Upper lobe of left lung (tissue), 6 donors: ENCODE measurements around the gene TLL1. TPM values are rescaled to one million over a fixed set of nuclear protein-coding genes. Genes with fewer than 3 reads are reported as not detected.

Experiments
- ATAC-seq, 2 donors: fragments of 200-7000 bp; cut with Tn5 transposase; one replicate each; pipeline ENCODE4 v1.9.1; 2022; ENCODE audit warnings: mild to moderate bottlenecking in 2 of 2, moderate library complexity in 2 of 2; ENCODE audit not compliant: low FRiP score in 2 of 2
- DNase-seq, 2 donors: peaks; one replicate each; pipeline ENCODE4 v3.0.0-alpha.2; 2019 to 2020
- H3K27ac ChIP-seq, 4 donors: fragments of 200-600 bp; sonication (generic); one replicate each; pipeline ENCODE4 v1.5.1; 2016 to 2019
- H3K27me3 ChIP-seq, 4 donors: fragments of 200-600 bp; sonication (generic); one replicate each; pipeline ENCODE4 v1.5.1; 2017 to 2019
- H3K36me3 ChIP-seq, 4 donors: fragments of 200-600 bp; sonication (generic); one replicate each; pipeline ENCODE4 v1.5.1; 2016 to 2019
- H3K4me1 ChIP-seq, 4 donors: fragments of 200-600 bp; sonication (generic); one replicate each; pipeline ENCODE4 v1.5.1; 2018 to 2019
- H3K4me3 ChIP-seq, 4 donors: fragments of 200-600 bp; sonication (generic); one replicate each; pipeline ENCODE4 v1.5.1; 2017 to 2019; ENCODE audit warnings: mild to moderate bottlenecking in 2 of 4, moderate library complexity in 1 of 4
- H3K9me3 ChIP-seq, 4 donors: fragments of 200-600 bp; sonication (generic); one replicate each; pipeline ENCODE4 v1.5.1; 2018 to 2019
- CTCF ChIP-seq, 6 experiments: fragments of 450-650 bp in 4 of 6; fragments of 200-600 bp in 2 of 6; sonication (generic) in 2 of 6; IDR thresholded peaks; one replicate each; pipeline ENCODE4 v1.5.1; 2016 to 2019; ENCODE audit warnings: antibody characterized with exemption in 6 of 6
- EP300 ChIP-seq, 4 donors: sonication (generic); formaldehyde crosslinking; IDR thresholded peaks; one replicate each; pipeline ENCODE4 v1.5.1; 2017; ENCODE audit warnings: antibody characterized with exemption in 4 of 4, control low read depth in 2 of 4
- POLR2A ChIP-seq, 4 donors: fragments of 450-650 bp; IDR thresholded peaks; one replicate each; pipeline ENCODE4 v1.5.1; 2016 to 2017; ENCODE audit warnings: antibody characterized with exemption in 4 of 4, mild to moderate bottlenecking in 2 of 4
- POLR2AphosphoS5 ChIP-seq, 2 donors: sonication (generic); formaldehyde crosslinking; IDR thresholded peaks; one replicate each; pipeline ENCODE4 v1.5.1; 2017; ENCODE audit warnings: antibody characterized with exemption in 2 of 2
- WGBS, 2 donors: methylation state at CpG; one replicate each; pipeline ENCODE4 v1.1.5; 2017 to 2018; 5-methylcytosine and 5-hydroxymethylcytosine counted together
- total RNA-seq, 6 donors: library from RNA; depleted of rRNA in 4 of 6; stranded (reverse); fragments of >200 nt in 4 of 6; gene quantifications; one replicate each; pipeline versions ENCODE4 v1.1.0 to v1.2.1, GENCODE V29; 2016 to 2021
- donor health status: DM: no; HTN: no; CAD: no; lungs with moderate emphysema.
- donor health status: DM: no; HTN: yes; CAD: no; lungs with severe emphysema.

Gene TLL1
- total RNA-seq, 6 donors from 2014 or later, result 1.9 to 8.4 (median 3.1) TPM

- Histone ChIP-seq H3K36me3 (no peaks in the 10 kb centered on the region), H3K27ac (no peak overlapping the region), H3K4me3 (no peak overlapping the region), H3K4me1 (no peaks in the 10 kb centered on the region), H3K9me3 (no peaks in the 10 kb centered on the region), H3K27me3 (no peaks in the 10 kb centered on the region)
- no peak for TF ChIP-seq POLR2A (IDR thresholded peaks at IDR 0.05)
- no peak for TF ChIP-seq EP300 (IDR thresholded peaks at IDR 0.05)
- no peak for TF ChIP-seq POLR2AphosphoS5 (IDR thresholded peaks at IDR 0.05)
- no peak for TF ChIP-seq CTCF (IDR thresholded peaks at IDR 0.05)
- DNase-seq (no peak), ATAC-seq (no peak)
Observed at GRCh38 chr4:166064721-166065120, 191.7 kb downstream of the TLL1 start.

- DNase-seq, result no peak
- ATAC-seq, result no peak
- Histone ChIP-seq H3K27me3 (no peaks in the 10 kb centered on the region), H3K9me3 (no peaks in the 10 kb centered on the region), H3K36me3 (no peaks in the 10 kb centered on the region), H3K27ac (no peak overlapping the region), H3K4me3 (no peak overlapping the region), H3K4me1 (no peaks in the 10 kb centered on the region)
- no peak for TF ChIP-seq CTCF (IDR thresholded peaks at IDR 0.05)
- TF ChIP-seq EP300 (IDR thresholded peaks at IDR 0.05), result no peak
- no peak for TF ChIP-seq POLR2AphosphoS5 (IDR thresholded peaks at IDR 0.05)
- TF ChIP-seq POLR2A (IDR thresholded peaks at IDR 0.05), result no peak
- 96 to 98% methylated on average over 2 of the region's 2 CpGs for WGBS, 2 donors
Observed at GRCh38 chr4:166065324-166065723, 192.3 kb downstream of the TLL1 start.

- ATAC-seq, result no peak
- WGBS, 2 donors, result 96 to 98% methylated on average over 1 of the region's 1 CpG
- H3K4me3 ChIP-seq, result no peak overlapping the region
Observed at GRCh38 chr4:166066936-166067335, 193.9 kb downstream of the TLL1 start.

GRCh38 chr4:166067915-166068314 is 194.9 kb downstream of the TLL1 start:
- Histone ChIP-seq H3K4me1 (no peaks in the 10 kb centered on the region), H3K9me3 (no peaks in the 10 kb centered on the region), H3K27ac (no peak overlapping the region), H3K27me3 (no peaks in the 10 kb centered on the region), H3K36me3 (no peaks in the 10 kb centered on the region), H3K4me3 (no peak overlapping the region)
- ATAC-seq (no peak), DNase-seq (no peak)
- TF ChIP-seq POLR2A (IDR thresholded peaks at IDR 0.05), result no peak
- no peak for TF ChIP-seq EP300 (IDR thresholded peaks at IDR 0.05)
- no peak for TF ChIP-seq POLR2AphosphoS5 (IDR thresholded peaks at IDR 0.05)
- TF ChIP-seq CTCF (IDR thresholded peaks at IDR 0.05), result no peak
- 70 to 81% methylated on average over 1 of the region's 1 CpG for WGBS, 2 donors

More at GRCh38 chr4:166066936-166067335, 193.9 kb downstream of the TLL1 start:
- H3K4me1 ChIP-seq, result no peaks in the 10 kb centered on the region
- H3K9me3 ChIP-seq, result no peaks in the 10 kb centered on the region
- no peak overlapping the region for H3K27ac ChIP-seq
- no peaks in the 10 kb centered on the region for H3K27me3 ChIP-seq
- TF ChIP-seq POLR2A (IDR thresholded peaks at IDR 0.05), result no peak
- no peak for TF ChIP-seq CTCF (IDR thresholded peaks at IDR 0.05)
- TF ChIP-seq POLR2AphosphoS5 (IDR thresholded peaks at IDR 0.05), result no peak
- TF ChIP-seq EP300 (IDR thresholded peaks at IDR 0.05), result no peak
- no peak for DNase-seq
- no peaks in the 10 kb centered on the region for H3K36me3 ChIP-seq

- Histone ChIP-seq H3K27ac (no peak overlapping the region), H3K27me3 (no peaks in the 10 kb centered on the region), H3K36me3 (no peaks in the 10 kb centered on the region), H3K4me3 (no peak overlapping the region), H3K4me1 (no peaks in the 10 kb centered on the region), H3K9me3 (no peaks in the 10 kb centered on the region)
- 86 to 92% methylated on average over 6 of the region's 6 CpGs for WGBS, 2 donors
- TF ChIP-seq POLR2A (IDR thresholded peaks at IDR 0.05), result no peak
- no peak for TF ChIP-seq EP300 (IDR thresholded peaks at IDR 0.05)
- no peak for TF ChIP-seq POLR2AphosphoS5 (IDR thresholded peaks at IDR 0.05)
- TF ChIP-seq CTCF (IDR thresholded peaks at IDR 0.05), result no peak
- DNase-seq (no peak), ATAC-seq (no peak)
Observed at GRCh38 chr4:166073783-166074182, 200.7 kb downstream of the TLL1 start.
